HG03460 (cell line): ENCODE data around the gene PRKCB.
"Not testable (repeated sequence)": the region's sequence is repeated elsewhere in the genome, so short reads cannot be mapped to it uniquely, and the experiment has no call there.

Experiments
- ATAC-seq: cut with Tn5 transposase; IDR thresholded peaks from one replicate; pipeline ENCODE4 v1.9.1; 2021; ENCODE audit not compliant: unreplicated experiment

PRKCB gene

DNA sequence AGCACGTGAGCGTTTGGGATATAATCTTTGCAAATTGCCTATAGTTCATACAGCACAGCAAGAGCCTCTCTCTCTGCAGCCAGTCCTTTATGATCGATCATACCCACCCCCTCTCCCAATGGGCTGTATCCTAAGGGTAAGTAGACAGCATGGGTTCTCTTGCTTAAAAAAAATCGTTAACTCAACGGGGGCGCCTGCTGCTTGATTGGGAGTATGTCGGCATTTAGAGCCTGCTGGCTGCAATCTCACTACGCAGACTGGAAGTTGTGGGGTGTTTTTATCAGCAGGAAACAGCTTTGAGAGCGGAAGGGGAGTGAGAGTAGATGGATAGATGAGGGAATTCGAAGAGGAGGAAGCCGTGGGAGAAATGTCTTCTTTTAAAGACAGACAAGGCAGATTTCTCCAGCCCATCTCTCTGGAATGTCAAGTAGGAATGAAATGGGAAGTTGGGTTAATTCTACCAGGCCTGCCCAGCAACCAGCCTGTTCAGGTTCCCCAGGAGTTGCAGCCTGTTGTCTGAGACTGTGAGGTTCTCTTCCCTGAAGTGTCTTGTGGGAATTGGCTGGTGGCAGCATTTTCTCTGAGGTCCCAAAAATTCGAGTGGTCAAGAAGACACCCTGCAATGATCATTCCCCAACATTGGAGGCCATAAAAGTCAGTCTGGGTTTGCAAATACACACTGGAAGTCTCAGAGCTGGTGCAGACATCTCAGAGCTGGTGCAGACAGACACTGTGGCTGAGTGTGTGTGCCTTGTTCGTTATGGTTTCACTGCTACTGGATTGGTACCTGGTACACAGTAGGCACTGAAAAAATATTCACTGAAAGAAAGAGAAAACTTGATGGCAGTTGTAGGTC lies 65.6 kb downstream of the PRKCB start:
- ATAC-seq: no peak

DNA sequence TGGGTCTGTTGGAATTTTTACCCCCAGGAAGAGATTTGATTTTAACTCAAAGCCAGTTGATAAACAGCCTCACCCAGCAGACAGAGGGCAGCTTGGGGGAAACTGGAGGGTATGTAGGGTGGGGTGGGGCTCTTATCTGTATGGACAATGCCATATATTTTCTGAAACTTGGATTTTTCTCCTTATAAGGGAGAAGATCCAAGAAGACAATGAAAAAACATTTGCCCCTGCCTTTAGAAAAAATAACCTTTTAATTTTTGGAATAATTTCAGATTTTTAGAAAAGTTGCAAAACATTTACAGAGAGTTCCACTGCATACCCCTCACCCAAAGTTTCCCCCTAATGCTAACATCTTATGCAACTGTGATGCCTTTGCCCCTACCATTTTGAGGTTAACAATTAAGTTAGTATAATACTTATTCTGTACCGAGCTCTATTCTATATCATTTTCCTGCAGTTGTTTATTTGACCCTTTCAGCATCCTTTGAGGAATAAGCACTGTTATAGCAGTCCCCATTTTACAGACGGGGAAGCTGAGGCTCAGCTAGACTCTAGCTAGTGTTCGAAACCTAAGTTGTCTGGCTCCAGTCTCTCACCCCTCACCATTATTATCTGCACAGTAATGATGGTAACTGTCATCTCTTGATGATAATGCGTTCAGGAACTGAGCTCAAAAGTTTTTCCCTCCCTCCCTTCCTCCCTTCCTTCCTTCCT lies 66.4 kb downstream of the PRKCB start:
- ATAC-seq: no peak

GRCh38 chr16:23902748-23903414 lies 67.1 kb downstream of the PRKCB start:
- ATAC-seq: no peak

DNA sequence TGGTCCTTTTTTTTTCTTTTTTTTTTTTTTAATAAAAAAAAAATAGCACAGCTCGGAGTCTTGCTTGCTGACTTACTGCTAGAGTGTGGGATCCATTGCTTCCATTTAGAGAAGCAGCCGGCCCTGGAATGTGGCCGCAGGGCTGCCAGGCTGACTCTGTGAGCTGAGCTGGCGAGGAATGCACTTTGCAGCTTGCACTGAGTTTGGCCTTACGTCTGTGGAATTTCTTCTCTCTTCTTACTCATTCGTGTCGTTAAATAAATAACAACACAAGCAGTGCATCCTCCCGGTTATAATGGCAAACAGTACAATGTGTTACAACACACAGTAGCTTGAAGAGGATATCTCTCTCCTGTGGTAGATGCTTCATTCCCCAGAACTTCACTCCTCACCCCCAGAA lies 69.2 kb downstream of the PRKCB start:
- ATAC-seq: no peak

DNA sequence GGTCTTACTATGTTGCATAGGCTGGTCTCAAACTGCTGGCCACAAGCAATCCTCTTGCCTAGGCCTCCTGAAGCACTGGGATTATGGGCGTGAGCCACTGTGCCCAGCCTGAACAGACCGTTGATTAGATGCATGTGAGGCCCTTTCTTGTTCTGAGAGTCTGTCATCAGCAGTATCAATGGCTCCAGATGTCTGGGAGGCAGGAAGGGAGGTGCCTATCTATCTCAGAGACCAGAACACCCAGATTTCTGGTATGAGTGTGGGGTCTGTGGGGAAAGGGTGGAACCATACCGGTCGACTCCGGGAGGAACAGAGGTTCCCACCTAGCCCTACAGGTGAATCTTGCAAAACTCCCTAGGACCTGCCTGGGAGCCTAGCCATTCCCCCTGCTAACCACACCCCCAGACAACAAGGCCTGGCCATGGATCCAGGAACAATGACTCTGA lies 71.7 kb downstream of the PRKCB start:
- ATAC-seq: no peak

GRCh38 chr16:23907903-23908302 lies 72.1 kb downstream of the PRKCB start:
- no peak for ATAC-seq

DNA sequence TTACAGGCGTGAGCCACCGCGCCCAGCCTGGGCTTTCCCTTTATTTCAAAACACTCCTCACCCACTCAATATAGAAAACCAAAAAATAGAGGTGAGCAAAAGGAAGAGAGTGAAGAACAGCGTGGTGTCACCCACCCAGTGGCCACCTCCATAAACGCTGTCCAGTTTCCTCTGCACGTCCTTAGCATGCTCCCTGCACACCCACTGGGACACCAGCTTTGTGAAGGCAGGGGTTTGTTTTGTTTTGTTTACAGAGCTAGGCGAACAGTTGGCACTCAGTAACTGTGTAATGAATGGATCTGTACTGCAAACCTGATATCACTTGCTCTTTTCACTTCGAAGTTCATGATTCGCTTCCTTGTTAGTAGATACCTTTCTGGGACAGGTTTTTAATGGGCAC lies 73.0 kb downstream of the PRKCB start:
- no peak for ATAC-seq

DNA sequence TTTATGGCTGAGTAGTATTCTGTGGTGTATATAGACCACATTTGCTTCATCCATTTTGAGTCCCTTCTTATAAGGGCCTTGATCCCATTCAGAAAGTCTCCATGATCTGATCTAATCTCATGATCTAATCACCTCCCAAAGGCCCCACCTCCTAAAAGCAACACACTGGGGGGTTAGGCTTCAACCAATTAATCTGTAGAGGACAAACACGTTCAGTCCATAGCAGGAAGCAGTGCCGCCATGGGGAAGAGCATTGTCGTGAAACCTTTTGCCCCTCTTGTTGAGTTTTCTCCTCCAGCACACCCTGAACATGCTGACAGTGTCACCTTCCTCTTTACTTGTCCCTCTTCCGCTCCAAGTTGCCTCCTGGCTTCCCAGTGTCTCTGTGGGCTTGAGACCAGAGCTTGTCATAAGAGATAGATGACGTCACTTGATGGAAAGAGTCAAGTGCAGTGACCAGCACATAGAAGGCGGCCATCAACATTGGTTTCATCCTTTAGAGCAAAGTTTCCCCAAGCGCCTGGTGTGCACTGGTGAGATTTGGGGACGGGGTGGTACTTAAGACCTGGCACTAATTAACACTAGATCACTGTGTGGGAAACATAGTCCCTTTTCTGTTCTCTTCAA lies 74.1 kb downstream of the PRKCB start:
- ATAC-seq: no peak

DNA sequence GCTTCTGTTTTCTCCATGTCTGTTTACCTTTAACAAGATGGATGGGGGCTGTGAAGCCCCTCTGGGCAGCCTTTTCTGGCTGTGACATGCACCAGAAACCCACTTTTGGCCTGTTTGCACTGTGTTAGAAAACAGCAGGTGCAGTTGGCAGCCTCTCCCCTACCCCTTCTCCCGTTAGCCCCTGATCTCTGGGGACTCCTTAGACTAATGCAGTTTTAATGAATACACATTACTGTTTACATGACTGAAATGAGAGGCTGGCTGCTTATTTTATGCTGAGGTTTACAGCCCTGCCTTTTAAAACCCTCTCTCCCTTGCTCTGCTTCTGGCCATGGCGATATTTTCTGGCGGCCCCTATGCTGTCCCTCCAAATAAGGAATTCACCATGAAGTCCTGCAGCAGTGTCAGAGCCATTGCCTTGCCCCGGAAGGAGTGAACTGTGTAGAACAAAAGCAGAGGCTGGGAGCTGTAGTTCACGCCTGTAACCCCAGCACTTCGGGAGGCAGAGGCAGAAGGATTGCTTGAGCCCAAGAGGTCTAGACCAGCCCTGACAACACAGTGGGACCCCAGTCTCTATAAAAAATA lies 79.3 kb downstream of the PRKCB start:
- ATAC-seq: no peak

- ATAC-seq: not testable (repeated sequence)
These were observed 80.8 kb downstream of the PRKCB start for GRCh38 chr16:23916552-23916951.

DNA sequence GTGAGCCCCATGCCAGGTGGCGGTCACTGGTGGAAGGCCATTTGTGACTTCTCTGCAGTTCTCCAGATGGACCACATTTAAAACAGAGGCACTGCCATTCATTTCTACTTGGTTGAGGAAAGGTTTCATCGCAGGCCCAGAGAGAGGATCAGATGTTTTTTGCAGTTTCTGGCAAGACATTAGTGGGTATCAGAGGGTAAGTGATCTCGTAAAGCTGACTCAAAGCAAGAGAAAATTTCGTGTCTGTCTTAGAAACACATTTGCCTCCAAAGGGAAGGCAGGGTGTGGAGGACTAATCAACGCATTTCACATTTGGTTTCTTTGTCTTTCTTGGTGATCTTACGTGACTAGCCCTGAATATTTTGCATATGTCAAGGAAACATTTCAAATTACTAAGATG lies 81.8 kb downstream of the PRKCB start:
- no peak for ATAC-seq

DNA sequence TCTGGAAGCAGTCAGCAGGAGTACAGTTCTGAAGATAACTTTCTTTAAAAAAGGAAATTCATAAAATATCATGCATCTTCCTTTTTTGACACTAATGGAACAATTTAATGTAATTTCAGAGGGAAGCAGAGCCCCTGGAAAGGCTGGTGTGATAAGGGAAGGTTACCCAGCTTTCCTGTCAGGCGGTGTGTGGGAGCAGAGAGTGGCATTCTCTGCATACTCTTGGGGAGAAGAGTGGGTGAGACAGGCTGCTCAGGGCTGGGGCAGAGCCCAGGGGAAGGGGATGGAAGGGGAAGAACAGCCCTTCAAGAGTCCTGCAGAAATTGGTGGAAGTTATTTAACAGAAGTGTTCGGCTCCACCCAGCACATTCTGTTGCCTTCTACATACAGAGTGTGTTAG lies 84.7 kb downstream of the PRKCB start:
- no peak for ATAC-seq

GRCh38 chr16:23920899-23921298 lies 85.1 kb downstream of the PRKCB start:
- ATAC-seq: no peak

- no peak for ATAC-seq
These were observed 86.6 kb downstream of the PRKCB start for GRCh38 chr16:23922406-23922805.

- no peak for ATAC-seq
These were observed 88.3 kb downstream of the PRKCB start for GRCh38 chr16:23924128-23924527.

DNA sequence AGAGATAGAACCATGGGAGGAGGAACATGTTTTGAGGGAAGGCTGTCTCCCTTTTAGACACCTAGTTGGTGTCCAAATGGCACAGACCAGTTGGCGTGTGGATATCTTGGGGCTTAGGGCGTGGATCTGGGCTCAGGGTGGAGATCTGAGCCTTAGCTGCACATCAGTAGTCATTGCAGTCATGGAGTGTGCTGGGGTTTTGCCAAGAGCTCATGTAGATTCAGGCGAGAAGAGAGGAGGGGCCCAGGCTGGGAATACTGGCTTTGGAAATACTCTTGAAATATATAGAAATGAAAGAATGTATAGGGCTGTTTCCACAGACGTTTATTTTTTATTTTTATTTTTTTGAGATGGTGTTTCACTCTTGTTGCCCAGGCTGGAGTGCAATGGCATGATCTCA lies 92.0 kb downstream of the PRKCB start:
- no peak for ATAC-seq

- no peak for ATAC-seq
These were observed 93.5 kb downstream of the PRKCB start for GRCh38 chr16:23929237-23929636.

GRCh38 chr16:23929856-23930255 lies 94.1 kb downstream of the PRKCB start:
- no peak for ATAC-seq

GRCh38 chr16:23930791-23931190 lies 95.0 kb downstream of the PRKCB start:
- ATAC-seq: no peak

DNA sequence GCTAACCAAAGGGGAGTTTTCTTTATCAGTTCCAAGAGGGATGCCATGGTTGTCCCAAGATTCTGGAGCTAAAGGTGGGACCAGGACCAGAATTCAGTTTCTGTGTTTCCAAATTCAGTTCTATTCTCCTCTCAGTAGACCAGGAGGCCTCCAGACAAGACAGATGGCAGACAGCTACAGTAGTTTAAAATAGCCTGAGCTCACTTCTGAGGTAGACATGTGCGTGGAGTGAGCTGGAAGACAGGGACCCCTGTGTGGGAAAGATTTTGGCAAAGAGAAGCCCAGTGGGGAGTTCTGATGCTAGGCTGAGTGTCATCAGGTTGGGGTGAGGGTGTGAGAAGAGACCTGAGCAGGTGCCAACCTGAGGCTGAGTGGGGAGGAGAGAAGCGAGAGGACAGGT lies 95.4 kb downstream of the PRKCB start:
- no peak for ATAC-seq

GRCh38 chr16:23933650-23934049 lies 97.9 kb downstream of the PRKCB start:
- ATAC-seq: not testable (repeated sequence)
